Left ventricle myocardium inferior (tissue), 1 donor: ENCODE data around the gene MYO16. TPM values are rescaled to one million over a fixed set of nuclear protein-coding genes. Genes with fewer than 3 reads are reported as not detected.
A peak's percentile ranks its signal among the peaks of the same experiment; 100 is the strongest.

Experiments used
- DNase-seq: peaks from one replicate; pipeline ENCODE4 v3.0.0-alpha.2; 2020
- H3K27ac ChIP-seq: fragments of 200-600 bp; replicated peaks from 2 replicates; pipeline ENCODE4 v1.8.0; 2021
- H3K27me3 ChIP-seq: fragments of 200-600 bp; 2 replicates; pipeline ENCODE4 v1.8.0; 2021; ENCODE audit warnings: low read depth
- H3K36me3 ChIP-seq: fragments of 200-600 bp; 2 replicates; pipeline ENCODE4 v1.8.0; 2021
- H3K4me1 ChIP-seq: fragments of 200-600 bp; 2 replicates; pipeline ENCODE4 v1.8.0; 2021
- H3K4me3 ChIP-seq: fragments of 200-600 bp; 2 replicates; pipeline ENCODE4 v1.8.0; 2021; ENCODE audit warnings: mild to moderate bottlenecking, moderate library complexity
- H3K9me3 ChIP-seq: fragments of 200-600 bp; replicated peaks from 2 replicates; pipeline ENCODE4 v1.8.0; 2021
- intact Hi-C: fragments of 100-400 bp; cut with micrococcal nuclease; formaldehyde crosslinking; loops from one replicate; pipeline ENCODE4 v1.11.0; 2022
- total RNA-seq: library from RNA; stranded (reverse); fragmentation: NEBNext Ultra II Directional; extraction: Animal tissue kit (Norgen Biotek cat#: 25700); gene quantifications from one replicate; pipeline ENCODE4 v1.2.1, GENCODE V29; 2021
- TF ChIP-seq, protein P1 (sequence below): fragments of 200-600 bp; IDR thresholded peaks from 2 replicates; pipeline ENCODE4 v1.8.0; 2021; ENCODE audit warnings: antibody characterized with exemption, mild to moderate bottlenecking, borderline replicate concordance
- donor health status: DM: no; HTN: yes; CAD: no; lungs with severe emphysema.

MYO16 gene
- total RNA-seq, 1 donor from 2014 or later = 1.7 TPM

DNA sequence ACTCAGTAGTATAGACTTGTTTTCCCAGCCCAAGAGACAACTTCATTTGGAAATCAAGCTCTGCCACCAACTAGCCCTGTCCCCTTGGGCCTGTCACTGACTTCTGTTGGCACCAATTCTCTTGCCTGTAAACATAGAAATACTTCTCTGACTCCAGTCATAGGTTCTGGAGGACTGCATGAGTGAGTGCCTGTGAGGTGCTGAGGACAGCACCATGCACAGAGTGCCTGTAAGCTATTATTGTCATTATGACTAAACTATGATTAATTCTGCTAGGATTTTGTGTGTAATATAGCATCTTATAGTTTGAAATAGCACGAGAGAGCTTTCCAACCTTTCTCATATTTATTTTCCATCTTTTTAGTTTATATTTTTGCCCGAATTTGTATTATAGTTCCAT, 247.9 kb downstream of the MYO16 start:
- Histone ChIP-seq H3K36me3 (no peaks in the 10 kb centered on the region), H3K27me3 (no peaks in the 10 kb centered on the region), H3K9me3 (peaks cover 21% of the 10 kb centered on the region), H3K27ac (no peak overlapping the region), H3K4me1 (no peaks in the 10 kb centered on the region), H3K4me3 (no peak overlapping the region)
- DNase-seq = no peak
- TF ChIP-seq, protein P1, sequence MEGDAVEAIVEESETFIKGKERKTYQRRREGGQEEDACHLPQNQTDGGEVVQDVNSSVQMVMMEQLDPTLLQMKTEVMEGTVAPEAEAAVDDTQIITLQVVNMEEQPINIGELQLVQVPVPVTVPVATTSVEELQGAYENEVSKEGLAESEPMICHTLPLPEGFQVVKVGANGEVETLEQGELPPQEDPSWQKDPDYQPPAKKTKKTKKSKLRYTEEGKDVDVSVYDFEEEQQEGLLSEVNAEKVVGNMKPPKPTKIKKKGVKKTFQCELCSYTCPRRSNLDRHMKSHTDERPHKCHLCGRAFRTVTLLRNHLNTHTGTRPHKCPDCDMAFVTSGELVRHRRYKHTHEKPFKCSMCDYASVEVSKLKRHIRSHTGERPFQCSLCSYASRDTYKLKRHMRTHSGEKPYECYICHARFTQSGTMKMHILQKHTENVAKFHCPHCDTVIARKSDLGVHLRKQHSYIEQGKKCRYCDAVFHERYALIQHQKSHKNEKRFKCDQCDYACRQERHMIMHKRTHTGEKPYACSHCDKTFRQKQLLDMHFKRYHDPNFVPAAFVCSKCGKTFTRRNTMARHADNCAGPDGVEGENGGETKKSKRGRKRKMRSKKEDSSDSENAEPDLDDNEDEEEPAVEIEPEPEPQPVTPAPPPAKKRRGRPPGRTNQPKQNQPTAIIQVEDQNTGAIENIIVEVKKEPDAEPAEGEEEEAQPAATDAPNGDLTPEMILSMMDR = no peak
- intact Hi-C loops = no loop called here

DNA sequence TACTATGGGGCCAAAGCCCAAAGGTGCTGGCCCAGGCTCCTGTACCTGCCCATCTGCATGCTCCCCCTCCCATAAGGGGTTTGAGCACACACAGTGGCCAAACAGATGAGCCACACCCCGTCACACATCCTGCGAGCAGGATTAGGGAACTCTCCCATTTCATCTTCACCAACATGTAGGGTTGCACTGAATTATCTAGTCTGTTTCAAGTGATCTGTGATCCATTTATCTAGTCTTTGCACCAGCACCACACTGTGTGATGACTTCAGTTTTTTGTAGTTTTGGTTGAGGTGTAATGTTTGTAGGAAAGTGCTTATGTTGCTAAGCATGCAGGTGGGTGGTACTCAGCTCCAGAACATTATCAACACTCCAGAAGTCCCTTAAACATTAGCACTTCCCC, 249.3 kb downstream of the MYO16 start:
- Histone ChIP-seq H3K4me3 (no peak overlapping the region), H3K4me1 (no peaks in the 10 kb centered on the region), H3K27ac (no peak overlapping the region), H3K9me3 (peaks cover 21% of the 10 kb centered on the region), H3K27me3 (no peaks in the 10 kb centered on the region), H3K36me3 (no peaks in the 10 kb centered on the region)
- TF ChIP-seq, protein P1 = no peak
- DNase-seq = no peak
- intact Hi-C loops = no loop called here

DNA sequence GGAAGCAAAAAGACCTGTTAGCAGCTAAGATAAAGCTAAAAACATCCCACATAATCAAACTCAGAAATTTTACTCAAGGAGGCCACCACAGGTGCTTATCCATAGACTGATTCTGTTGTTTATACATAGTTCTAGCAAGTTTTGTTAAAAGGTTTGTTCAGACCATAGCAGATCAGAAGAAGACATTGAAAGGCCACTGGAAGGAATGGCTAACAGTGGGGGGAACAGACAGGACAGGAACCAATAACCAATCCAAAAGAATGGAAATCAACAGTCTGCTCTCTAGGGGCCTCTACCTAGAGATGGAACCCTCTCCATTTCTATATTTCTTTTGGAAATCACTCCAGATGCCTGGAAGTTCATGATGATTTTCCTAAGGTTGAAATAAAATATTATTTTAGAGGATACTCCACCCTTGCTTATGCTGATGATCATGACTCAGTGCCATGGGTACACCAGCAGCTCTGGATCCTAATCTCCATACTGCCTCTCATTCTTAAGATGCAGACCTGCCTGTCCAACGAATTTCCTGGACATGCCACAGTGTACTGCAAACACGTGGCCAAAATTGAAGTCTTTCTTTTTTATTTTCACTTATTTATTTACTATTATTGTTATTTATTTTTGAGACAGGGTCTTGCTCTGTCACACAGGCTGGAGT, 260.0 kb downstream of the MYO16 start:
- TF ChIP-seq, protein P1 = no peak
- Histone ChIP-seq H3K27ac (no peak overlapping the region), H3K4me1 (no peaks in the 10 kb centered on the region), H3K27me3 (no peaks in the 10 kb centered on the region), H3K36me3 (no peaks in the 10 kb centered on the region), H3K4me3 (no peak overlapping the region), H3K9me3 (no peaks in the 10 kb centered on the region)
- intact Hi-C loops = no loop called here
- no peak for DNase-seq

DNA sequence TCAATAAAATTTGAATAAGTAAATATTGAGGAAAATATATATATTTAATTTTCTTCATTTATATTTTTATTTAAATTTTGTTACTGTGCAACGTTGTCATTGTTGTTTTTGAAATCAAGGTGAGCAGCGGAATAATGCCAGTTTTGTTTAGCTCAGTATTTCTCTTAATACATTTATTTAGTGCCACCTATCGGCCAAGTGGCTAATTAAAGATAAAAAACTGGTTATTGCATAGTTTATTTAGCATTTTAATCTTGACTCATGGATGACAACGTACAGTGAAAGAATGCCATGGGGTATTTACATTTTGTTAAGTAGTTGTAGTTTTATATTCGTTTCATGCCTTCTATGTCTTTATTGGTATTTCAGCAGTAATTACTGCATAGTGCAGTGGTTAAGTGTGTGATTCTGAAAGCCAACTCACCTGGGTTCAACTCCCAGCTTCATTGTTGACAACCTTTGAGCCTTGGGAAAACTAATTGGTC, 265.9 kb downstream of the MYO16 start:
- Histone ChIP-seq H3K27me3 (peaks cover 5% of the 10 kb centered on the region), H3K27ac (no peak overlapping the region), H3K4me1 (no peaks in the 10 kb centered on the region), H3K9me3 (no peaks in the 10 kb centered on the region), H3K4me3 (no peak overlapping the region), H3K36me3 (no peaks in the 10 kb centered on the region)
- intact Hi-C loops = loop anchor here (10.0 kb wide), 1 partner anchor 570 kb away; no protein-coding TSS in a partner anchor
- DNase-seq = no peak
- TF ChIP-seq, protein P1 = peak; percentile 66

DNA sequence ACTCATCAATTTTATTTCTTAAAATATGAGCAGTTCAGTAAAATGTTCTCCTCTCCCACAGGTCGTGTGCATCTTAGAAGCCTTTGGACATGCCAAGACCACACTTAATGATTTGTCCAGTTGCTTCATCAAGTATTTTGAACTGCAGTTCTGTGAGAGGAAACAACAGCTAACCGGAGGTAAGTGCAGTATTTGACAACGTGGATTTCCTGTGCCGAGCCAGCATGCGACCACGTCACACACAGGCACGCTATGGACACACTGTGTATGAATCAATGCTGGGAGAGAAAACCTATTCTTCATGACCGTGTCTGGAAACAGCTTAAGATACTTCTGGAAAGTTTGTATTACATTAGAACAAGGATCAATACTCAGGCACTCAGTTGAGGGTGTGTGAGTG, 268.5 kb downstream of the MYO16 start:
- no peaks in the 10 kb centered on the region for H3K9me3 ChIP-seq
- H3K36me3 ChIP-seq = no peaks in the 10 kb centered on the region
- no peak overlapping the region for H3K4me3 ChIP-seq
- intact Hi-C loops = loop anchor here (10.0 kb wide), 1 partner anchor 573 kb away; no protein-coding TSS in a partner anchor
- TF ChIP-seq, protein P1 = no peak
- no peaks in the 10 kb centered on the region for H3K4me1 ChIP-seq
- H3K27me3 ChIP-seq = peaks cover 5% of the 10 kb centered on the region
- DNase-seq = no peak
- no peak overlapping the region for H3K27ac ChIP-seq
